NCI-H345 (cell line): ENCODE measurements around the gene TTC19.
"Not testable (repeated sequence)": the region's sequence is repeated elsewhere in the genome, so short reads cannot be mapped to it uniquely, and the experiment has no call there.

Experiments used
- DNase-seq: peaks from one replicate; lab custom pipeline; 2025; lab: John Stamatoyannopoulos, UW

Gene TTC19

DNA sequence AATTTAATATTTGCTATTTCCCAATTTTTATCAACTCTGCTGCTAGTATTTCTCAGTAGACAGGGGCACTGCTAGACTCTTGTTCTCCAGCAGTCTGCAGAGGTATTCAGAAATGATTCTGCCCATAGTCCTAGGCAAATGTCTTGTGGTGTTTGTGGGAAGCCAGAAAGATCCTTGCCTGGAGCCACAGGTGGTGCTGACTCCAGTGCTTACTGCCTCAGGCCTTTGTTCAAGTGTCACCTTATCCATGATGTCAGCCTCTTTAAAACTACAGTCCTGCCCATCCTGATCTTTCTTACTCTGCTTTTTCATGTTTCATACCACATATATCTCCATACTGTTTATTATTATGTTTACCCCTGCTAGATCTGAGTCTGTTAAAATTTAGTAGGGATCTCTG, 26.6 kb upstream of the TTC19 start:
- no peak for DNase-seq

DNA sequence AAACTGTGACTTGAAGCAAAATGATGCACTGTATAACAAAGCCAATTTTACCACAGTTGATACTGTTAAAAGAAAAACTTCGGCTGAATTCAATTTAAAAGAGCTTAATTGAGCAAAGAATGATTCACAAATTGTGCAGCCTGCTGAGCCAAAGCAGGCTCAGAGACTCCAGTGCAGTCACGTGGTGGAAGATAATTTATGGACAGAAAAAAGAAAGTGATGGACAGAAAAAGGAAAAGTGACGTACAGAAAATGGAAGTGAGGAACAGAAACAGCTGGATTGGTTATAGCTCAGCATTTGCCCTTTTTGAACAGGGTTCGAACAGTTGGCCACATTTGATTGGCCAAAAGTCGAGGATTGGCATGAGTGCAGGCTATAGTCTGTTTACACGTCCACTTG, 25.8 kb upstream of the TTC19 start:
- DNase-seq = no peak

GRCh38 chr17:15977894-15978293, 21.7 kb upstream of the TTC19 start:
- no peak for DNase-seq

DNA sequence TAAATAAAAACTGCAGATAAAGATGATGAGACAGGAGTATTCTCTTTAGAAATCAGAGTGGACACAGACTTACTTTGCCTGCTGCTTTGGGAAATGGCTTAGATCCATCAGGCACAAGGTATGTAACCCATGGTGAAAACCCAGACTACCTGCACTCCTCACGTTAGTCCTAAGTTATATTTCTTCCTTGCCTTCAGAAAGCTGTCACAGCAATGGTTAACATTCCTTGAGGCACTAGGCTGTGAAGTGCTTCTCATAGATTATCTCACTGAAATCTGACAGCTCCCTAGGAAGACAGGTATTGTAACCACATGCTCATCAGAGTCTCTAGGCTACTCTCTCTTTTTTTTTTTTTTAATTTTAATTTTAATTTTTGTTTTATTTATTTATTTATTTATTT, 21.0 kb upstream of the TTC19 start:
- DNase-seq = no peak

GRCh38 chr17:15979013-15979412, 20.6 kb upstream of the TTC19 start:
- DNase-seq = not testable (repeated sequence)

DNA sequence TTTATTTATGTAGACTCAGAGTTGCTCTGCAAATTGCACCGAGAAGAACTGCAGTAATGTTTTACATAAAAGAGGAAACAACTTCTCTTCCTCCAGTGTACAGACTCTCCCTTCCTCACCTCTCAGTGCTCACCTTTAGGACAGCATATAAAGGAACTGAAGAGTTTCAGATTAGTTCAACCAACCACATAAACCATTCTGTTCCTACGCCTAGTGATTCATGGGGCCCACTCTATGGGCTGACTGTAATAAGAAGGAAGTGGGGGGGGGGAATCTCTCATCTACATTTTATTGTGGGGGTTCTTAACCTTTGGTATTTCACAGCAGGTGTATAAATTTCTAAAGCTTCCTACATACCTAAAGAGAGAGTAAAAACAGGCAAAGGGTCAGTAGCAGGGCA, 18.4 kb upstream of the TTC19 start:
- no peak for DNase-seq

GRCh38 chr17:15981646-15982580, 17.7 kb upstream of the TTC19 start:
- DNase-seq = no peak

DNA sequence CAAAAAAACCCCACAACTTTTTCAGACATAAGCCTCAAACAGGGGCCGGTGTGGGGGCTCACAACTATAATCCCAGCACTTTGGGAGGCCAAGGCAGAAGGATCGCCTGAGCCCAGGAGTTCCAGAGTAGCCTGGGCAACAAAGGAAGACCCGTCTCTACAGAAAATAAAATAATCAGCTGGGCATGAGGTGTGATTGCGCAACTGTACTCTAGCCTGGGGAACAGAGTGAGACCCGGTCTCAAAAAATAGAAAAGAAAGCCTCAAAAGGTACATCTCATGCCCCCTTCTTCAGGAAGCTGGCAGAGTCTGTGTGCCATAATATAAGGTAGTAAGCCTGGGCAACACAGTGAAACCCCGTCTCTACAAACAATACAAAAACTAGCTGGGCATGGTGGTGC, 3.3 kb upstream of the TTC19 start:
- no peak for DNase-seq

GRCh38 chr17:15998031-15998562, 1.5 kb upstream of the TTC19 start:
- no peak for DNase-seq

DNA sequence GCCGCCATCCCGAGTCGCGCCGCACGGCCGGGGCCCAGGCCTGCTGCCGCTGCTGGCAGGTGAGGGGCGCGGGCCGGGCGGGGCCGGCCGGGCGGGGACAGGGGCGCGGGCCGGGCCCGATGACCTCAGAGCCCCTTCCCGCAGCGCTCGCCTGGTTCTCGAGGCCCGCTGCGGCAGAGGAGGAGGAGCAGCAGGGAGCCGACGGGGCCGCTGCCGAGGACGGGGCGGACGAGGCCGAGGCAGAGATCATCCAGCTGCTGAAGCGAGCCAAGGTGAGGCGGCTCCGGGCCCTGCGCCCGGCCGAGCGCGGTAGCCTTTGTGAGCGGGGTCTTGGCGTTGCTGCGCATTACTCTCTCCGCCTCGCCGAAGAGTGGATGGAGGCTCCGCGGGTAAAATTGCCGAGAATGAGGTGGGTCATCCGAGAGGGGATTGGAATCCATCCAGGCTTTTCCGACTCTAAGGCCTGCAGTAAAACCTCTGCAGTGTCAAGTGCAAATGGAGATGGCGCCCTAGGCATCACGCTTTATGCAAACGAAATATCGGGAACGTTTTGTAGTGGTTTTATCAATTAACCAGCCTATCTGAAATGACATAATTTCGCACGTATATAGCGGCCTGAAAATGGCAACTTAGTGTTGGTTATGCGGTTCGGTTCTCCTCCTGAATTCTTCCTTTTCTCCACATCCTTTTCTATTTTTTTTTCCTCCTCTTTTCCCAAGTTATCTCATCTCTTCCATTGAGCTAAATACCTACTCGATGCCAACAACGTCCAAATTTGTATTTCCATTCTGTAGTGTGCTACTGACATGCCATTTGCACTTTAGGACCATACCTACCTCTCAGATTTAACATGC, 577 bp downstream of the TTC19 start:
- peak; percentile 58 for DNase-seq

DNA sequence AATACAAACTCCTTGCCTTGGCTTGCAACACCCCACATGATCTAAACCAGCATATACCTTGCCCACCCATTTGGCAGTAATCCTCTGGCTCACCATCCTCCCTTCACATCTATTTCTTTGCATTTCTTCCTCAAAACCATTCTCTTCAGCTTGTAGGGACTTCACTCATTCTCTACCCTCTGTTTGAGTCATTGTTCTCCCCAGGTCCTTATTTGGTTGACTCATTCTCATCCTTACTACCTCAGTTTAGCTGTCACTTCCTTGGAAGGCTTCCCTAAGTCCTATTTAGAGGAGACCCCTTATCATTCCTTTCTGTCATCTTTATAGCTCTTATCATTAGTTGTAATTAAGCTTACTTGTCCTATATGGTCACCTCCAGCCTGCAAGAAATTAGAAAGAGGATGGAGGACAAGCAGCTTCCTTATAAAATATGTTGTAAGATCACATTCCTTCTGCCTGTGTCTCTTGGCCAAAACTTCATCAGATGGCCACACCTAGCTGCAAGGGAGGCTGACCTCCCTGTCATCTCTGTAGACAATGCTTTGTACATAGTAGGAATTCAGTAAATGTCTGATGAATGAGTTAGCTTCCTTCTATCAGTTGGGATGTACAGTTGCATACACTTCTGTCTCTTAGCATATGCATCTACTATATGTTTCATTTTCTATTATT, 1.7 kb downstream of the TTC19 start:
- no peak for DNase-seq

GRCh38 chr17:16002708-16003260, 3.2 kb downstream of the TTC19 start:
- no peak for DNase-seq

DNA sequence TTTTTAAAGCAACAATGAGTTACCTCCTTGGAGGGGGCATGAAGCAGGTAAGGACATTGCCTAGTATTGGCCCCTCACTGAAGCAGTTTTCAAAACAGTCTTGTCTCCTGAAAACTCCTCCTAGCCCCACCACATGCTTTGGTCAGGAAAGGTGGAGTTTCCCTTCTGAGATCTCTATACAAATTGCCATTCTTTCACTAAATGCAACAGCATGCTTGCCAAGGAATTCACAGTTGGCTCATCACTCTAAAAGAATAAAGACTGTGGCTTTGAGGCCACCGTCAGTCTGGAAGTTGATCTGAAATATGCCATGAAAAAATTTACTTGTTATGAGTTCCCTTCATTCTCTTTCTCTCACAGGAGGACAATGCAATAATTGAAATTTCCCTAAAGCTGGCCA, 4.2 kb downstream of the TTC19 start:
- no peak for DNase-seq

- DNase-seq = no peak
Measured at GRCh38 chr17:16005636-16006035, 6.0 kb downstream of the TTC19 start.

DNA sequence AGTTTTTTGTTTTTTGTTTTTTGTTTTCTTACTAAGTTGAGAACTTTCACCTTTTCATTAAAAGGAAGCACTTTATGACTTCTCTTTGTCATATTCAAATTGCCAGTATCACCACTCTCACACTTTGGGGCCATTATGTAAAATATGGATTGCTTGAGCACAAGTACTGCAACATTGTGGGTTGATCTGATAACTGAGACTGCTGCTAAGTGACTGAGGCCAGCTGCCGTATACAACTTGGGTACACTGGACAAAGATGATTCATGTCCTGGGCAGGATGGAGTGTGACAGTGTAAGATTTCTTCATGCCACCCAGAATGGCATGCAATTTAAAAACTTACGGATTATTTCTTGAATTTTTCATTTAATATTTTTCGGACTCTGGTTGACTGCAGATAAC, 7.8 kb downstream of the TTC19 start:
- no peak for DNase-seq

DNA sequence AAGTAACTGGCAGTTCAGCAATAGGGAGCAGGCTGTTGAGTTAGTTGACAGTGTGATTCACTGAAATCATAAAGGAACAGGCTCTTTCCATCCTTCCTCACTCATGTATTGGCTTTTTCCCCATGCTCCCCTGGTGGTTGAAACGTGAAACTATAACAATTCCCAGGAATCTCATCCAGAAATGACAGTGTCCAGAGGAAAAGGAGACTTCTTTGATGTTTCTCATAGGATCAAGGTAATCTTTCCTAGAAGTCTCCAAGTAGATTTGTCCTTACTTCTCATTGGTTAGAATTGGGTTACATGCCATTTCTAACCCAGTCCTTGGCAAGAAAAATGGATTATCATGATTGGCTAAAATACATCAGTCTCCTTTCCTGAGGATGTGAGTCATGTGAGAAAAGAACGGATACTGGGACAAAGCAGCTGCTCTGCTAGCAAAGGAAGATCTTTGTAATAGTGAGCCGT, 14.4 kb downstream of the TTC19 start:
- no peak for DNase-seq

- no peak for DNase-seq
Measured at GRCh38 chr17:16019347-16019746, 19.7 kb downstream of the TTC19 start.

- DNase-seq = no peak
Measured at GRCh38 chr17:16023881-16024280, 24.3 kb downstream of the TTC19 start.

- DNase-seq = no peak
Measured at GRCh38 chr17:16025202-16025601, 25.6 kb downstream of the TTC19 start.

DNA sequence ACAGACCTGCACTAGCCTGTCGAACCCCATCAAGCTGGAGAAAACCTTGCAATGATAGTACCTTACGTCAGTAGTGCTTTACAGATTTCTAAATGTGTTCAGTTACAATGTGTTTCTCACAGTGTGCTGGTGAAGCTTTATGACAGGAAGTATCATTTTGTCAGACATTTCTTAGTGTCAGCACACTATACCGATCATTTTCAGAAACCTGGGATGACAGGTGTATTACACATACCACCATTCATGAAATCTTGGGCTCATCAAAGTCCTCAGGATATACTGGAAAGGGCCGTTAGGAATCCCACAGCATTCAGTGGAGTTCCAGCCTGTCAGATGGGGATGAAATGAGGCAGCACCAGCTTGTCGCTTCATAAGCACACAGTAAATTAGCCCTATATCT, 27.3 kb downstream of the TTC19 start:
- no peak for DNase-seq

- DNase-seq = no peak
Measured at GRCh38 chr17:16027708-16028584, 28.3 kb downstream of the TTC19 start.
